ENCODE measurements around the gene CSKMT.
"Not testable (repeated sequence)": the region's sequence is repeated elsewhere in the genome, so short reads cannot be mapped to it uniquely, and the experiment has no call there.

CSKMT gene

GRCh38 chr11:62671236-62671607 lies 6.1 kb downstream of the CSKMT start:
- DNase-seq (ENCODE audit: low read depth) = no peak

GRCh38 chr11:62671608-62672389 lies 6.7 kb downstream of the CSKMT start, which contains the start of the genes LBHD1 and UQCC3:
LBHD1 (minus strand) TSS chr11:62672267; CDS start chr11:62670031, 2,236 bp downstream.
UQCC3 (plus strand) TSS chr11:62671673; CDS start chr11:62671746, 73 bp downstream.
- peak within 1 kb of the TSS; percentile 89 for H3K4me3 ChIP-seq (ENCODE audit: low read depth, low read length)
- no peak for DNase-seq (ENCODE audit: low read depth)
- no peak for TF ChIP-seq CTCF (IDR thresholded peaks at IDR 0.05; ENCODE audit: control insufficient read depth, extremely low read depth, insufficient read depth)

More at GRCh38 chr11:62671236-62671607, 6.1 kb downstream of the CSKMT start:
- H3K4me3 ChIP-seq (ENCODE audit: low read depth, low read length) = peak overlapping the region; percentile 89
- TF ChIP-seq CTCF (IDR thresholded peaks at IDR 0.05; ENCODE audit: control insufficient read depth, extremely low read depth, insufficient read depth) = no peak

- no peak overlapping the region for H3K4me3 ChIP-seq (ENCODE audit: low read depth, low read length)
- TF ChIP-seq CTCF (IDR thresholded peaks at IDR 0.05; ENCODE audit: control insufficient read depth, extremely low read depth, insufficient read depth) = no peak
- no peak for DNase-seq (ENCODE audit: low read depth)
These were observed 8.0 kb downstream of the CSKMT start for GRCh38 chr11:62673196-62673525.

- not testable (repeated sequence) for DNase-seq (ENCODE audit: low read depth); H3K4me3 ChIP-seq (ENCODE audit: low read depth, low read length)
These were observed 10.3 kb downstream of the CSKMT start for GRCh38 chr11:62675415-62675814.

- no peak for TF ChIP-seq CTCF (IDR thresholded peaks at IDR 0.05; ENCODE audit: control insufficient read depth, extremely low read depth, insufficient read depth)
- no peak for DNase-seq (ENCODE audit: low read depth)
- no peak overlapping the region for H3K4me3 ChIP-seq (ENCODE audit: low read depth, low read length)
These were observed 11.6 kb downstream of the CSKMT start for GRCh38 chr11:62676698-62677097.

GRCh38 chr11:62677156-62677555 lies 12.0 kb downstream of the CSKMT start:
- H3K4me3 ChIP-seq (ENCODE audit: low read depth, low read length) = peak overlapping the region; percentile 96; the same call in 1 of the 2 replicates
- no peak for DNase-seq (ENCODE audit: low read depth)
- no peak for TF ChIP-seq CTCF (IDR thresholded peaks at IDR 0.05; ENCODE audit: control insufficient read depth, extremely low read depth, insufficient read depth)

- H3K4me3 ChIP-seq (ENCODE audit: low read depth, low read length) = peak overlapping the region; percentile 96
- TF ChIP-seq CTCF (IDR thresholded peaks at IDR 0.05; ENCODE audit: control insufficient read depth, extremely low read depth, insufficient read depth) = 0 out of 2 replicates have a peak, but pooled peaks have one; percentile 3
- no peak for DNase-seq (ENCODE audit: low read depth)
These were observed 12.6 kb downstream of the CSKMT start for GRCh38 chr11:62677714-62678113.

Measured in LNCaP clone FGC (cell line).